ENCODE measurements around the gene KCTD7.

DNA sequence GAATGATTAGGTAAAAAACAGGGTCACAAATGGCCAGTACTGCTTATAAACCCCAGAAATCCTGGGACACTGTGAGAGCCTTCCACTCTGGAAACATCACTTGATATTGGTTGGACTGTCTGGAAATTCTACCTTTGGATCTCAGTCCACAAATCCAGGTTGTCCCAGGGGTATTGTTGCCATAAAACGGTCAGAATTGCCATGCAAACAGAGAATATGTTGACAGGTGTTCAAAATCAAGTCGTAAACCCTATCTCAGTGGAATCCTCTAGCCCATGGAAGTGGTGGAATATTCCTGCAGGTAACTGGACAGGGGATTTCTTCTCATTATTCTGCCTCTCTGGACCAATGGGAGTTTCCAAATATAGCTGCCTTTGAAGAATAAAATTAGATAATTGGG lies 31.2 kb upstream of the KCTD7 start:
- TF ChIP-seq, protein P1, sequence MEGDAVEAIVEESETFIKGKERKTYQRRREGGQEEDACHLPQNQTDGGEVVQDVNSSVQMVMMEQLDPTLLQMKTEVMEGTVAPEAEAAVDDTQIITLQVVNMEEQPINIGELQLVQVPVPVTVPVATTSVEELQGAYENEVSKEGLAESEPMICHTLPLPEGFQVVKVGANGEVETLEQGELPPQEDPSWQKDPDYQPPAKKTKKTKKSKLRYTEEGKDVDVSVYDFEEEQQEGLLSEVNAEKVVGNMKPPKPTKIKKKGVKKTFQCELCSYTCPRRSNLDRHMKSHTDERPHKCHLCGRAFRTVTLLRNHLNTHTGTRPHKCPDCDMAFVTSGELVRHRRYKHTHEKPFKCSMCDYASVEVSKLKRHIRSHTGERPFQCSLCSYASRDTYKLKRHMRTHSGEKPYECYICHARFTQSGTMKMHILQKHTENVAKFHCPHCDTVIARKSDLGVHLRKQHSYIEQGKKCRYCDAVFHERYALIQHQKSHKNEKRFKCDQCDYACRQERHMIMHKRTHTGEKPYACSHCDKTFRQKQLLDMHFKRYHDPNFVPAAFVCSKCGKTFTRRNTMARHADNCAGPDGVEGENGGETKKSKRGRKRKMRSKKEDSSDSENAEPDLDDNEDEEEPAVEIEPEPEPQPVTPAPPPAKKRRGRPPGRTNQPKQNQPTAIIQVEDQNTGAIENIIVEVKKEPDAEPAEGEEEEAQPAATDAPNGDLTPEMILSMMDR (IDR thresholded peaks at IDR 0.05), result no peak
- no peak for TF ChIP-seq ZFP36 (IDR thresholded peaks at IDR 0.05; ENCODE audit: borderline replicate concordance, partially characterized antibody)
- TF ChIP-seq ESRRA (IDR thresholded peaks at IDR 0.05; ENCODE audit: borderline replicate concordance, low read length), result no peak
